ENCODE results near the gene MT1H. TPM values are rescaled to one million over a fixed set of nuclear protein-coding genes. Genes with fewer than 3 reads are reported as not detected.

The MT1H gene
- total RNA-seq, 3 donors from 2014 or later, result not detected

DNA sequence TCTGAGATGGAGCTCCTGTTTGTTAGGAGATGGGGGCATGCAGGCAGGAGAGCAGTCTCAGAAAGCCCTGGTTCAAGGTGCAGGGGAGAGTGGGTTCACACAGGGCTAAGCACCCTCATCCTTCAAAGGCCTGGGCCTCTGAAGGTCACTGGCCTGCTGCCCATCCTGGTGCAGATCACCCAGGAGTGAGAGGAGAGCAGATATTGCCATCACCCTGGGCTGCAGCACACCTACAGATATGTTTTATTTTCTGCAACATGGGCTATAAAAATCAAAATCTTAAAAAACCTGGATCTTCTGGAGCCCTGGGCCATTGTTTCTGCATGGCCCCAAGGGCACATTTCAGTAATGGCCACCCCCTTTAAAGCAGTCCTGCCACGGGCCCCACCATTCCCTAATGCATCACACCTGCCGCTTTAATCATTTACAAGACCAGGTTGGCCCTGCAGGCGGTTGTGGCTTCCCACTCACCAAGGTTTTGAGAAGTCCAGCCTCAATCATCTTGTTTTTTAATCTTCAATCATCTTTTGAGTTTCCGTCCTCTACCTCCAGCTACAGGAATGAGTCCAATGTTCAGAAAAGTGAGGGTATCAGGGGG lies 39.9 kb downstream of the MT1H start:
- no peaks in the 10 kb centered on the region for H3K27me3 ChIP-seq
- H3K4me3 ChIP-seq, result no peak overlapping the region
- intact Hi-C loops (cut with DNase I; ENCODE audit: low total_unique reads), result loop anchor here (10.0 kb wide), 1 partner anchor 115 kb away; no protein-coding TSS in a partner anchor
- H3K9me3 ChIP-seq, result no peaks in the 10 kb centered on the region
- no peak overlapping the region for H3K27ac ChIP-seq
- no peaks in the 10 kb centered on the region for H3K4me1 ChIP-seq
- TF ChIP-seq POLR2AphosphoS5 (IDR thresholded peaks at IDR 0.05) (no peak), POLR2A (IDR thresholded peaks at IDR 0.05) (no peak)
- TF ChIP-seq, protein P1, sequence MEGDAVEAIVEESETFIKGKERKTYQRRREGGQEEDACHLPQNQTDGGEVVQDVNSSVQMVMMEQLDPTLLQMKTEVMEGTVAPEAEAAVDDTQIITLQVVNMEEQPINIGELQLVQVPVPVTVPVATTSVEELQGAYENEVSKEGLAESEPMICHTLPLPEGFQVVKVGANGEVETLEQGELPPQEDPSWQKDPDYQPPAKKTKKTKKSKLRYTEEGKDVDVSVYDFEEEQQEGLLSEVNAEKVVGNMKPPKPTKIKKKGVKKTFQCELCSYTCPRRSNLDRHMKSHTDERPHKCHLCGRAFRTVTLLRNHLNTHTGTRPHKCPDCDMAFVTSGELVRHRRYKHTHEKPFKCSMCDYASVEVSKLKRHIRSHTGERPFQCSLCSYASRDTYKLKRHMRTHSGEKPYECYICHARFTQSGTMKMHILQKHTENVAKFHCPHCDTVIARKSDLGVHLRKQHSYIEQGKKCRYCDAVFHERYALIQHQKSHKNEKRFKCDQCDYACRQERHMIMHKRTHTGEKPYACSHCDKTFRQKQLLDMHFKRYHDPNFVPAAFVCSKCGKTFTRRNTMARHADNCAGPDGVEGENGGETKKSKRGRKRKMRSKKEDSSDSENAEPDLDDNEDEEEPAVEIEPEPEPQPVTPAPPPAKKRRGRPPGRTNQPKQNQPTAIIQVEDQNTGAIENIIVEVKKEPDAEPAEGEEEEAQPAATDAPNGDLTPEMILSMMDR (IDR thresholded peaks at IDR 0.05), result no peak
- no peaks in the 10 kb centered on the region for H3K36me3 ChIP-seq
- no peak for DNase-seq (ENCODE audit: low spot score in 2 of 2)

- H3K27ac ChIP-seq, result no peak overlapping the region
- no peak overlapping the region for H3K4me3 ChIP-seq
- no peaks in the 10 kb centered on the region for H3K9me3 ChIP-seq
- H3K27me3 ChIP-seq, result no peaks in the 10 kb centered on the region
- H3K4me1 ChIP-seq, result no peaks in the 10 kb centered on the region
- DNase-seq (ENCODE audit: low spot score in 2 of 2), result no peak
- intact Hi-C loops (cut with DNase I; ENCODE audit: low total_unique reads), result no loop called here
- H3K36me3 ChIP-seq, result no peaks in the 10 kb centered on the region
- no peak for TF ChIP-seq POLR2AphosphoS5 (IDR thresholded peaks at IDR 0.05)
- TF ChIP-seq, protein P1 (IDR thresholded peaks at IDR 0.05), result no peak
- TF ChIP-seq POLR2A (IDR thresholded peaks at IDR 0.05), result no peak
Observed at GRCh38 chr16:56710181-56710737, 40.6 kb downstream of the MT1H start.

GRCh38 chr16:56711862-56712261 lies 42.2 kb downstream of the MT1H start:
- H3K27ac ChIP-seq, result no peak overlapping the region
- H3K36me3 ChIP-seq, result no peaks in the 10 kb centered on the region
- no peak for TF ChIP-seq POLR2AphosphoS5 (IDR thresholded peaks at IDR 0.05)
- TF ChIP-seq, protein P1 (IDR thresholded peaks at IDR 0.05), result no peak
- no peak for TF ChIP-seq POLR2A (IDR thresholded peaks at IDR 0.05)
- no peak for DNase-seq (ENCODE audit: low spot score in 2 of 2)
- H3K27me3 ChIP-seq, result no peaks in the 10 kb centered on the region
- H3K4me1 ChIP-seq, result no peaks in the 10 kb centered on the region
- intact Hi-C loops (cut with DNase I; ENCODE audit: low total_unique reads), result no loop called here
- H3K4me3 ChIP-seq, result no peak overlapping the region
- H3K9me3 ChIP-seq, result no peaks in the 10 kb centered on the region

DNA sequence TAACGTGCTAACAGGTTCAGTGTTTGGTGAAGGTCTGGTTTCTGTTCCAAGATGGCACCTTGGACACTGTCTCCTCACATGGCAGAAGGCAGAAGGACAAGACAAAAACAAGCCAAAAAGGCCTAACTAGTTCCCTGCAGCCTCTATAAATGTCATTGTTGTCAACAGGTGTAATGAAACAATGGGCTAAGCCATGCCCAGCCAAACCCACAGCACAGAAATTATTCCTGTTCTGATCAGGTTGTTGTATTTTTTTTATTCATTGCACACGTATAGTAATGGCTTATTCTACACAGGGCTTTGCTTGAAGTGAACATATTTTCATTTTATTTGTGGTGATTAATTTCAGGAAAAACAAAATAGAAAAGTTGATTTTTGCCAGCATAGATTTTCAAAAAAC lies 44.2 kb downstream of the MT1H start:
- H3K27me3 ChIP-seq, result no peaks in the 10 kb centered on the region
- H3K9me3 ChIP-seq, result no peaks in the 10 kb centered on the region
- no peak for DNase-seq (ENCODE audit: low spot score in 2 of 2)
- H3K4me1 ChIP-seq, result no peaks in the 10 kb centered on the region
- intact Hi-C loops (cut with DNase I; ENCODE audit: low total_unique reads), result no loop called here
- H3K36me3 ChIP-seq, result no peaks in the 10 kb centered on the region
- H3K4me3 ChIP-seq, result no peak overlapping the region
- TF ChIP-seq, protein P1 (IDR thresholded peaks at IDR 0.05), result no peak
- TF ChIP-seq POLR2AphosphoS5 (IDR thresholded peaks at IDR 0.05) (no peak), POLR2A (IDR thresholded peaks at IDR 0.05) (no peak)
- H3K27ac ChIP-seq, result no peak overlapping the region

GRCh38 chr16:56715126-56715525 lies 45.5 kb downstream of the MT1H start:
- Histone ChIP-seq H3K9me3 (no peaks in the 10 kb centered on the region), H3K27ac (no peak overlapping the region), H3K4me3 (no peak overlapping the region), H3K36me3 (no peaks in the 10 kb centered on the region), H3K27me3 (no peaks in the 10 kb centered on the region), H3K4me1 (no peaks in the 10 kb centered on the region)
- no peak for DNase-seq (ENCODE audit: low spot score in 2 of 2)
- TF ChIP-seq POLR2A (IDR thresholded peaks at IDR 0.05), result no peak
- TF ChIP-seq POLR2AphosphoS5 (IDR thresholded peaks at IDR 0.05), result no peak
- TF ChIP-seq, protein P1 (IDR thresholded peaks at IDR 0.05), result no peak
- intact Hi-C loops (cut with DNase I; ENCODE audit: low total_unique reads), result no loop called here

All from breast epithelium (tissue), 4 donors.